Calu3 (cell line): ENCODE data around the gene BARX2. TPM values are rescaled to one million over a fixed set of nuclear protein-coding genes. Genes with fewer than 3 reads are reported as not detected.

Experiments
- BruUV-seq: library from RNA; stranded (reverse); fragments of 400-500 nt; replicated peaks from 2 replicates; lab custom pipeline; 2021; lab: Mats Ljungman, UMichigan
- CTCF ChIA-PET: fragments of 300-600 bp; sonication (Branson Sonifier 250); formaldehyde crosslinking; loops from one replicate; lab custom pipeline; 2022; ENCODE audit warnings: antibody characterized with exemption; lab: Charles Lee
- DNase-seq: peaks from one replicate; pipeline ENCODE4 v3.0.0; 2022
- H3K27ac Mint-ChIP-seq: one replicate; pipeline ENCODE4 v1.8.0; 2022; ENCODE audit warnings: mixed read lengths; ENCODE audit not compliant: unreplicated experiment
- H3K27me3 Mint-ChIP-seq: one replicate; pipeline ENCODE4 v1.8.0; 2022; ENCODE audit warnings: mixed read lengths; ENCODE audit not compliant: unreplicated experiment
- H3K36me3 Mint-ChIP-seq: one replicate; pipeline ENCODE4 v1.8.0; 2022; ENCODE audit warnings: mild to moderate bottlenecking, moderate library complexity, mixed read lengths; ENCODE audit not compliant: insufficient read depth, unreplicated experiment
- H3K4me1 Mint-ChIP-seq: one replicate; pipeline ENCODE4 v1.8.0; 2022; ENCODE audit warnings: mild to moderate bottlenecking, low read depth, mixed read lengths; ENCODE audit not compliant: unreplicated experiment
- H3K4me3 Mint-ChIP-seq: one replicate; pipeline ENCODE4 v1.8.0; 2022; ENCODE audit warnings: mild to moderate bottlenecking, low read depth, moderate library complexity, mixed read lengths; ENCODE audit not compliant: unreplicated experiment
- H3K9me3 Mint-ChIP-seq: one replicate; pipeline ENCODE4 v1.8.0; 2022; ENCODE audit warnings: low read depth, mixed read lengths; ENCODE audit not compliant: unreplicated experiment
- CTCF ChIP-seq: fragments of 200-600 bp; IDR thresholded peaks from one replicate; pipeline ENCODE4 v1.8.0; 2022; ENCODE audit warnings: antibody characterized with exemption; ENCODE audit not compliant: unreplicated experiment
- intact Hi-C: fragments of 100-400 bp; cut with micrococcal nuclease; formaldehyde crosslinking; loops from one replicate; pipeline ENCODE4 v1.10.0; 2022; ENCODE audit not compliant: unreplicated experiment
- total RNA-seq: library from RNA; stranded (reverse); gene quantifications from 2 replicates; pipeline ENCODE4 v1.2.3, GENCODE V29; 2022

BARX2 gene
- total RNA-seq, 1 experiment from 2014 or later, result 41.6 TPM

- intact Hi-C loops, result no loop called here
- no TSS peak for BruUV-seq
- Mint-ChIP-seq H3K27ac (peak overlapping the region; percentile 94), H3K36me3 (peaks cover 24% of the 10 kb centered on the region), H3K4me3 (peak overlapping the region; percentile 51), H3K27me3 (no peaks in the 10 kb centered on the region), H3K9me3 (no peaks in the 10 kb centered on the region), H3K4me1 (peaks cover 66% of the 10 kb centered on the region)
- CTCF ChIA-PET, result interaction anchor here (0.9 to 1.4 kb wide), 6 partner anchors 17 to 48 kb away, joined by 3 to 4 read pairs (median 3); no protein-coding TSS in a partner anchor
- DNase-seq, result peak; percentile 75
- TF ChIP-seq CTCF, result no peak
Measured at GRCh38 chr11:129412494-129412893, 36.8 kb downstream of the BARX2 start.

GRCh38 chr11:129414144-129414872 is 38.7 kb downstream of the BARX2 start:
- Mint-ChIP-seq H3K4me1 (peaks cover 74% of the 10 kb centered on the region), H3K9me3 (no peaks in the 10 kb centered on the region), H3K4me3 (peak overlapping the region; percentile 50), H3K27me3 (no peaks in the 10 kb centered on the region), H3K36me3 (peaks cover 31% of the 10 kb centered on the region), H3K27ac (peak overlapping the region; percentile 94)
- no peak for TF ChIP-seq CTCF
- no TSS peak for BruUV-seq
- intact Hi-C loops, result no loop called here
- CTCF ChIA-PET, result interaction anchor here (0.9 to 1.2 kb wide), 3 partner anchors 13 to 21 kb away, joined by 3 to 8 read pairs (median 3); no protein-coding TSS in a partner anchor
- no peak for DNase-seq

GRCh38 chr11:129416080-129416820 is 40.6 kb downstream of the BARX2 start:
- H3K4me3 Mint-ChIP-seq, result peak overlapping the region; percentile 24
- CTCF ChIA-PET, result no interaction called here
- peaks cover 75% of the 10 kb centered on the region for H3K4me1 Mint-ChIP-seq
- H3K27ac Mint-ChIP-seq, result peak overlapping the region; percentile 94
- no peaks in the 10 kb centered on the region for H3K27me3 Mint-ChIP-seq
- no peak for TF ChIP-seq CTCF
- H3K9me3 Mint-ChIP-seq, result no peaks in the 10 kb centered on the region
- no TSS peak for BruUV-seq
- peaks cover 30% of the 10 kb centered on the region for H3K36me3 Mint-ChIP-seq
- intact Hi-C loops, result no loop called here
- no peak for DNase-seq

GRCh38 chr11:129417458-129417857 is 41.8 kb downstream of the BARX2 start:
- CTCF ChIA-PET, result interaction anchor here (0.9 to 1.3 kb wide), 2 partner anchors 13 to 277 kb away, joined by 3 read pairs; no protein-coding TSS in a partner anchor
- Mint-ChIP-seq H3K27ac (peak overlapping the region; percentile 84), H3K36me3 (peaks cover 19% of the 10 kb centered on the region), H3K27me3 (no peaks in the 10 kb centered on the region), H3K4me3 (no peak overlapping the region), H3K9me3 (no peaks in the 10 kb centered on the region), H3K4me1 (peaks cover 75% of the 10 kb centered on the region)
- DNase-seq, result no peak
- no peak for TF ChIP-seq CTCF
- BruUV-seq, result TSS peak; percentile 79
- intact Hi-C loops, result no loop called here
